ENCODE measurements around the gene PAN2. TPM values are rescaled to one million over a fixed set of nuclear protein-coding genes. Genes with fewer than 3 reads are reported as not detected.
A peak's percentile ranks its signal among the peaks of the same experiment; 100 is the strongest.

The PAN2 gene
- total RNA-seq, 2 donors from 2014 or later: 39.8 to 42.7 TPM

- no peaks in the 10 kb centered on the region for H3K9me3 ChIP-seq
- H3K4me3 ChIP-seq: no peak overlapping the region
- no peak for TF ChIP-seq CTCF (IDR thresholded peaks at IDR 0.05)
- peaks cover 10 to 29% of the 10 kb centered on the region in 2 donors for H3K4me1 ChIP-seq (ENCODE audit: control insufficient read depth in 1 of 2, low read depth in 2 of 2)
- DNase-seq (ENCODE audit: low spot score): no peak
- no peak for ATAC-seq (ENCODE audit: insufficient number of reproducible peaks, low FRiP score, low read depth)
- H3K36me3 ChIP-seq: no peaks in the 10 kb centered on the region
- H3K27ac ChIP-seq: no peak overlapping the region
- no peaks in the 10 kb centered on the region for H3K27me3 ChIP-seq (replicated peaks; ENCODE audit: insufficient read depth)
Measured at GRCh38 chr12:56361487-56362129, 27.8 kb upstream of the PAN2 start.

- H3K9me3 ChIP-seq: no peaks in the 10 kb centered on the region
- peak within 1 kb of the TSS; percentile 83 for H3K27ac ChIP-seq
- peaks cover 10 to 29% of the 10 kb centered on the region in 2 donors for H3K4me1 ChIP-seq (ENCODE audit: control insufficient read depth in 1 of 2, low read depth in 2 of 2)
- no peak for TF ChIP-seq CTCF (IDR thresholded peaks at IDR 0.05)
- H3K4me3 ChIP-seq: peak within 1 kb of the TSS; percentile 91
- no peaks in the 10 kb centered on the region for H3K27me3 ChIP-seq (replicated peaks; ENCODE audit: insufficient read depth)
- ATAC-seq (ENCODE audit: insufficient number of reproducible peaks, low FRiP score, low read depth): peak; percentile 100
- H3K36me3 ChIP-seq: peaks cover 13% of the 10 kb centered on the region
- DNase-seq (ENCODE audit: low spot score): peak; percentile 96
Measured at GRCh38 chr12:56359851-56360767, 26.3 kb upstream of the PAN2 start, which contains the start of gene STAT2. STAT2 (minus strand) TSS chr12:56360107; CDS start chr12:56356571, 3,536 bp downstream.

GRCh38 chr12:56358836-56359532 is 25.2 kb upstream of the PAN2 start:
- Histone ChIP-seq H3K9me3 (no peaks in the 10 kb centered on the region), H3K36me3 (peaks cover 24% of the 10 kb centered on the region), H3K27ac (peak overlapping the region; percentile 78 to 83), H3K27me3 (replicated peaks; ENCODE audit: insufficient read depth) (no peaks in the 10 kb centered on the region), H3K4me1 (ENCODE audit: control insufficient read depth in 1 of 2, low read depth in 2 of 2) (peaks cover 10 to 29% of the 10 kb centered on the region in 2 donors), H3K4me3 (peak overlapping the region; percentile 91)
- no peak for TF ChIP-seq CTCF (IDR thresholded peaks at IDR 0.05)
- ATAC-seq (ENCODE audit: insufficient number of reproducible peaks, low FRiP score, low read depth): no peak
- DNase-seq (ENCODE audit: low spot score): no peak

GRCh38 chr12:56351325-56351724 is 17.5 kb upstream of the PAN2 start:
- no peak for TF ChIP-seq CTCF (IDR thresholded peaks at IDR 0.05)
- Histone ChIP-seq H3K36me3 (peaks cover 80% of the 10 kb centered on the region), H3K4me3 (no peak overlapping the region), H3K9me3 (no peaks in the 10 kb centered on the region), H3K27ac (no peak overlapping the region), H3K4me1 (ENCODE audit: control insufficient read depth in 1 of 2, low read depth in 2 of 2) (no peaks in the 10 kb centered on the region), H3K27me3 (replicated peaks; ENCODE audit: insufficient read depth) (no peaks in the 10 kb centered on the region)
- DNase-seq (ENCODE audit: low spot score): no peak
- ATAC-seq (ENCODE audit: insufficient number of reproducible peaks, low FRiP score, low read depth): no peak

- DNase-seq (ENCODE audit: low spot score): no peak
- Histone ChIP-seq H3K4me1 (ENCODE audit: control insufficient read depth in 1 of 2, low read depth in 2 of 2) (no peaks in the 10 kb centered on the region), H3K9me3 (no peaks in the 10 kb centered on the region), H3K4me3 (no peak overlapping the region), H3K27me3 (replicated peaks; ENCODE audit: insufficient read depth) (no peaks in the 10 kb centered on the region), H3K36me3 (peaks cover 80% of the 10 kb centered on the region), H3K27ac (no peak overlapping the region)
- TF ChIP-seq CTCF (IDR thresholded peaks at IDR 0.05): no peak
- no peak for ATAC-seq (ENCODE audit: insufficient number of reproducible peaks, low FRiP score, low read depth)
Measured at GRCh38 chr12:56350662-56351061, 16.9 kb upstream of the PAN2 start.

All from thoracic aorta (tissue), 2 donors.